MCF 10A (cell line): Measurements from ENCODE around the gene FPGS. TPM values are rescaled to one million over a fixed set of nuclear protein-coding genes. Genes with fewer than 3 reads are reported as not detected.
A peak's percentile ranks its signal among the peaks of the same experiment; 100 is the strongest.

Experiments used
- BruUV-seq: library from RNA; stranded (reverse); fragments of 400-500 nt; replicated peaks from 2 replicates; lab custom pipeline; 2021; lab: Mats Ljungman, UMichigan
- CTCF ChIA-PET: fragments of 300-600 bp; sonication (Branson Sonifier 250); formaldehyde crosslinking; extraction: SDS; loops from one replicate; lab custom pipeline; 2021; ENCODE audit warnings: antibody characterized with exemption, inconsistent platforms; lab: Yijun Ruan, JAX
- POLR2A ChIA-PET: fragments of 300-600, 350-650 bp; sonication (Branson Sonifier 250); formaldehyde crosslinking; extraction: SDS; loops from one replicate; lab custom pipeline; 2020; ENCODE audit warnings: antibody characterized with exemption, inconsistent platforms; lab: Yijun Ruan, JAX
- DNase-seq: peaks from one replicate; pipeline ENCODE4 v3.0.0-alpha.2; 2018; ENCODE audit not compliant: unreplicated experiment
- H3K27ac Mint-ChIP-seq: one replicate; pipeline ENCODE4 v1.8.0; 2022; ENCODE audit warnings: mild to moderate bottlenecking, low read depth, mixed read lengths; ENCODE audit not compliant: unreplicated experiment
- H3K27me3 Mint-ChIP-seq: one replicate; pipeline ENCODE4 v1.8.0; 2022; ENCODE audit warnings: mixed read lengths; ENCODE audit not compliant: insufficient read depth, unreplicated experiment
- H3K36me3 Mint-ChIP-seq: one replicate; pipeline ENCODE4 v1.8.0; 2022; ENCODE audit warnings: mild to moderate bottlenecking, moderate library complexity, mixed read lengths; ENCODE audit not compliant: insufficient read depth, unreplicated experiment
- H3K4me1 Mint-ChIP-seq: one replicate; pipeline ENCODE4 v1.8.0; 2022; ENCODE audit warnings: mixed read lengths; ENCODE audit not compliant: insufficient read depth, unreplicated experiment
- H3K4me3 Mint-ChIP-seq: one replicate; pipeline ENCODE4 v1.8.0; 2022; ENCODE audit warnings: mild to moderate bottlenecking, moderate library complexity, mixed read lengths; ENCODE audit not compliant: unreplicated experiment
- H3K9me3 Mint-ChIP-seq: one replicate; pipeline ENCODE4 v1.8.0; 2022; ENCODE audit warnings: mixed read lengths; ENCODE audit not compliant: unreplicated experiment
- intact Hi-C: fragments of 100-400 bp; cut with micrococcal nuclease; formaldehyde crosslinking; loops from 2 replicates; pipeline ENCODE4 v1.14.1; 2022
- total RNA-seq: library from RNA; stranded (reverse); gene quantifications from 2 replicates; pipeline ENCODE4 v1.2.3, GENCODE V29; 2022
- TF ChIP-seq, protein P1 (sequence below): fragments of 200-600 bp; IDR thresholded peaks from one replicate; pipeline ENCODE4 v1.8.0; 2022; ENCODE audit warnings: antibody characterized with exemption, mild to moderate bottlenecking; ENCODE audit not compliant: unreplicated experiment

Gene FPGS
- total RNA-seq, 1 experiment from 2014 or later: 130 TPM

DNA sequence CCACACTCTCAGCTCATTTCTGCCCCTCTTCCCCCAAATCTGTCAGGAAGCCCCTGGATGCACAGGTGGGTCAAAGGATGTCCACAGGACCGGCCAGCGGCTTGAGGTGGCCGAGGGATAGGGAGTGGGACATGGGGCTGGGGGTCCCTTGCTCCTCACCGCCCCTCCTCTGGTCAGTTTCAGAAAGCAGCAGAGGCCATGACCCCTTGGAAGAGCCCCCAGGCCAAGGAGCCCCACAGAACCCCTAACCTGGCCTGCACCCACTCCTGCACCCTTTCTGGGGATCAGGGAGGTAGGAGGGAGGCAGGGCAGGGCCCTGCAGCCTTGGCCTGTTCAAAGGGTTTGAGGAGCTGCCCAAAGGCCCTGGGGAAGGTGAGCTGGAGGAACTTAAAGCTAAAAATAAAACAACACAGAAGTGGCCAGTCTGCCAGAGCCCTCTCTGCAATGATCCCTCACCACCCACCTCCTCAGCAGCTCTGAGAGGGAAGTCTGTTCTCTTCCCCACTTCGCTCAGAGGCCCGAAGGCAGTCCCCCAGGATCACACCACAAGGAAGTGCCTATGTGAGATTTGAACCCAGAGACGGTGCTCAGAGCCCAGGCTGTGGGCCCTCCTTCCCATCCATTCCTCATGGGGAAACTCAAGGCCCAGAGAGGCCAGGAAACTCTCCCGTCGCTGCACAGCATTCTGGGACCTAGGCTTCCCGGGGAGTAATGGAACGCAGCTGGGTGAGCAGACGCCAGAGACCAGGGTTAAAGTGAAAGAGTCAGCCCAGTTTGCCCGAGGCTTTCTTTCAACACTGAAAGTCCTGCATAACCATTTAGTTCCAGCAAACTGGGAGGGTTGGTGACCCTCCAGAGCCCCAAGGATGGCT, 50.9 kb downstream of the FPGS start:
- no peaks in the 10 kb centered on the region for H3K27me3 Mint-ChIP-seq
- peak; percentile 48 for DNase-seq
- TF ChIP-seq, protein P1, sequence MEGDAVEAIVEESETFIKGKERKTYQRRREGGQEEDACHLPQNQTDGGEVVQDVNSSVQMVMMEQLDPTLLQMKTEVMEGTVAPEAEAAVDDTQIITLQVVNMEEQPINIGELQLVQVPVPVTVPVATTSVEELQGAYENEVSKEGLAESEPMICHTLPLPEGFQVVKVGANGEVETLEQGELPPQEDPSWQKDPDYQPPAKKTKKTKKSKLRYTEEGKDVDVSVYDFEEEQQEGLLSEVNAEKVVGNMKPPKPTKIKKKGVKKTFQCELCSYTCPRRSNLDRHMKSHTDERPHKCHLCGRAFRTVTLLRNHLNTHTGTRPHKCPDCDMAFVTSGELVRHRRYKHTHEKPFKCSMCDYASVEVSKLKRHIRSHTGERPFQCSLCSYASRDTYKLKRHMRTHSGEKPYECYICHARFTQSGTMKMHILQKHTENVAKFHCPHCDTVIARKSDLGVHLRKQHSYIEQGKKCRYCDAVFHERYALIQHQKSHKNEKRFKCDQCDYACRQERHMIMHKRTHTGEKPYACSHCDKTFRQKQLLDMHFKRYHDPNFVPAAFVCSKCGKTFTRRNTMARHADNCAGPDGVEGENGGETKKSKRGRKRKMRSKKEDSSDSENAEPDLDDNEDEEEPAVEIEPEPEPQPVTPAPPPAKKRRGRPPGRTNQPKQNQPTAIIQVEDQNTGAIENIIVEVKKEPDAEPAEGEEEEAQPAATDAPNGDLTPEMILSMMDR: no peak
- H3K36me3 Mint-ChIP-seq: peaks cover 4% of the 10 kb centered on the region
- intact Hi-C loops: no loop called here
- no TSS peak for BruUV-seq
- no peaks in the 10 kb centered on the region for H3K4me1 Mint-ChIP-seq
- peak overlapping the region; percentile 79 for H3K27ac Mint-ChIP-seq
- ChIA-PET CTCF (interaction anchor here (0.6 to 1.9 kb wide), 6 partner anchors 9 to 193 kb away, joined by 3 to 8 read pairs (median 4); no protein-coding TSS in a partner anchor), POLR2A (interaction anchor here (0.6 to 1.6 kb wide), 13 partner anchors 10 to 290 kb away, joined by 3 to 6 read pairs (median 3); partner anchors contain the start of gene NAIF1)
- peak overlapping the region; percentile 79 for H3K4me3 Mint-ChIP-seq
- peaks cover 9% of the 10 kb centered on the region for H3K9me3 Mint-ChIP-seq

DNA sequence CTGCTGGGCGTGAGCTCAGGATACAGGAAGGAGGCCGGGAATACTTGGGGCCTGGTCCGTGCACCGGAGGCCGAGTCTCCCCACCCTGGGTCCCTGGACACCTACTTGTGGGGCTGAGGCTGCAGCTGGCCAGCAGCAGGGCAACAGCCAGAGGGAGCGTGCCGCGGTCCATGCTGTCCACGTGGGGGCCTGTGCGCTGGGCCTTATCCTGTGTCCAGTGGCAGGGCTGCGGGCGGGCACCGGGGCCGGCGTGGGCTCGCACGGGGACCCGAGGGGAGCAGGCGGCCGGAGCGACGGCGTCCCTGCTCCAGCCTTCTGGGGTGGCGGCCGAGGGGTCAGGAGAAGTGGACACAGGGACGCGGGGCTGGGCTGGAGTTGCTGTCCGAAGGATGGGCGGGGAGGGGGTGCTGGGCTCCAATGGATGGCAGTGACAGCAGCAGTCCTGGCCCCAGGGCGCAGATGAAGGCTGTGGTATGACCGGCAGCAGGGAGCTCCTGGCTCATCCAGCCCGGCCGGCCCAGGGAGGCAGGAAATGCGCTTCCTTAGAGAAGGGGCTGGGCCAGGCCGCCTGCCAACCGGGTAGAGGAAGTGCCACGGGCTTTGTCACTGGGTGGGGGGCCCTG, 51.6 kb downstream of the FPGS start, which contains the start of gene ENG:
Gene ENG, minus strand, starts transcription at position 475 of the 623 bp plus-strand sequence. Its CDS starts 303 bp downstream, at position 172.
- ChIA-PET POLR2A (interaction anchor here (0.6 to 1.6 kb wide), 9 partner anchors 9 to 213 kb away, joined by 3 to 6 read pairs (median 4); partner anchors contain the start of gene NAIF1), CTCF (interaction anchor here (0.6 to 3.1 kb wide), 4 partner anchors 9 to 193 kb away, joined by 3 to 13 read pairs (median 4); no protein-coding TSS in a partner anchor)
- BruUV-seq: no TSS peak
- DNase-seq: peak; percentile 48
- peaks cover 4% of the 10 kb centered on the region for H3K36me3 Mint-ChIP-seq
- intact Hi-C loops: no loop called here
- H3K9me3 Mint-ChIP-seq: peaks cover 5% of the 10 kb centered on the region
- H3K4me1 Mint-ChIP-seq: no peaks in the 10 kb centered on the region
- no peaks in the 10 kb centered on the region for H3K27me3 Mint-ChIP-seq
- H3K4me3 Mint-ChIP-seq: peak within 1 kb of the TSS; percentile 79
- TF ChIP-seq, protein P1: peak; percentile 4
- H3K27ac Mint-ChIP-seq: peak within 1 kb of the TSS; percentile 79

DNA sequence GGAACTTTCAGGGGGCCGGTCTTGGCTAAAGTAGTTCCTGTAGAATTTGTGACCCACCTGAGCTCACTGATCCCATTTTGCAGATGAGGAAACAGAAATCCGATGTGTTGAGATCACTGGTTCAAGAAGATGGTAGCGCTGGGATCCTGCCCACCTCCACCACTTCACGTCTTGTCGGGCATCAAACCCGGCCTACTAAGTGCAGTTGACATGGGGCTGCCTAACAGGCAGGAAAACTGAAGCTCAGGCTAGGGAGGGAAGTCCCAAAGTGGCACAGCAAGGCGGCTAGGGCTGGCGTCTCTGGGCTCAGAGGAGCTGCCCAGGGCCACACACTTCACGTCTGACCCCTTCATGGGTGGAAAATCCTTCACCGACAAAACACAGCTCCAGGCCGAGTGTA, 52.3 kb downstream of the FPGS start:
- TF ChIP-seq, protein P1: no peak
- Mint-ChIP-seq H3K27ac (no peak overlapping the region), H3K9me3 (no peaks in the 10 kb centered on the region), H3K36me3 (no peaks in the 10 kb centered on the region), H3K4me3 (no peak overlapping the region), H3K4me1 (no peaks in the 10 kb centered on the region), H3K27me3 (no peaks in the 10 kb centered on the region)
- intact Hi-C loops: no loop called here
- POLR2A ChIA-PET: interaction anchor here (0.9 to 1.6 kb wide), 4 partner anchors 8 to 212 kb away, joined by 3 to 6 read pairs (median 4); partner anchors contain the start of gene NAIF1
- CTCF ChIA-PET: interaction anchor here (0.7 to 3.1 kb wide), 2 partner anchors 8 to 15 kb away, joined by 3 to 13 read pairs; no protein-coding TSS in a partner anchor
- no peak for DNase-seq
- no TSS peak for BruUV-seq
